ENCODE measurements around the gene UMAD1. TPM values are rescaled to one million over a fixed set of nuclear protein-coding genes. Genes with fewer than 3 reads are reported as not detected.

UMAD1 gene
- total RNA-seq, 1 donor from 2014 or later = 12.8 TPM

- Mint-ChIP-seq H3K27ac (no peak overlapping the region), H3K4me1 (ENCODE audit: low read depth) (peaks cover 2% of the 10 kb centered on the region), H3K27me3 (no peaks in the 10 kb centered on the region), H3K36me3 (ENCODE audit: insufficient read depth) (peaks cover 4% of the 10 kb centered on the region), H3K9me3 (ENCODE audit: low read depth) (peaks cover 6% of the 10 kb centered on the region), H3K4me3 (ENCODE audit: low read depth) (no peak overlapping the region)
- DNase-seq (ENCODE audit: low spot score, unreplicated experiment) = no peak
- TF ChIP-seq, protein P1, sequence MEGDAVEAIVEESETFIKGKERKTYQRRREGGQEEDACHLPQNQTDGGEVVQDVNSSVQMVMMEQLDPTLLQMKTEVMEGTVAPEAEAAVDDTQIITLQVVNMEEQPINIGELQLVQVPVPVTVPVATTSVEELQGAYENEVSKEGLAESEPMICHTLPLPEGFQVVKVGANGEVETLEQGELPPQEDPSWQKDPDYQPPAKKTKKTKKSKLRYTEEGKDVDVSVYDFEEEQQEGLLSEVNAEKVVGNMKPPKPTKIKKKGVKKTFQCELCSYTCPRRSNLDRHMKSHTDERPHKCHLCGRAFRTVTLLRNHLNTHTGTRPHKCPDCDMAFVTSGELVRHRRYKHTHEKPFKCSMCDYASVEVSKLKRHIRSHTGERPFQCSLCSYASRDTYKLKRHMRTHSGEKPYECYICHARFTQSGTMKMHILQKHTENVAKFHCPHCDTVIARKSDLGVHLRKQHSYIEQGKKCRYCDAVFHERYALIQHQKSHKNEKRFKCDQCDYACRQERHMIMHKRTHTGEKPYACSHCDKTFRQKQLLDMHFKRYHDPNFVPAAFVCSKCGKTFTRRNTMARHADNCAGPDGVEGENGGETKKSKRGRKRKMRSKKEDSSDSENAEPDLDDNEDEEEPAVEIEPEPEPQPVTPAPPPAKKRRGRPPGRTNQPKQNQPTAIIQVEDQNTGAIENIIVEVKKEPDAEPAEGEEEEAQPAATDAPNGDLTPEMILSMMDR (IDR thresholded peaks at IDR 0.05; ENCODE audit: unreplicated experiment) = no peak
These were observed 266.8 kb downstream of the UMAD1 start for GRCh38 chr7:7907306-7907705.

DNA sequence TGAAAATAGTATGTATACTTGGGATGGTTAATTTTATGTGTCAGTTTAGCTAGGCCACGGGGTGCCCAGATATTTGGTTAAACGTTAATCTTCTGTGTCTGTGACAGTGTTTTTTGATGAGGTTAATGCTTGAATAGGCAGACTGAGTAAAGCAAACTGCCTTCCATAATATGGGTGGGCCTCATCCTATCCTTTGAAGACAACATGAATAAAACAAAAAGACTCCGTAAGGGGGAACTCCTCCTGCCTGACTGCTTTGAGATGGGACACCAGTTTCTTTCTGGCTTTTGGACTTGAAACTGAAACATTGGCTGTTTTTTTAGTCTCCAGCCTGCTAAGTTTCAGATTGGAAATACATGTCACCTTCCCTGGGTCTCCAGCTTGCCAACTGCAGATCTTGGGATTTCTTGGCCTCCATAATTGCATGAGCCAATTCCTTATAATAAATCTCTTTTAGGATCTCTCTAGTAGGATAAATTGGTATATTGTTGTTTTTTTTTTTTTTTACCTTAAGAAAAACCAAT is 268.1 kb downstream of the UMAD1 start:
- Mint-ChIP-seq H3K27ac (no peak overlapping the region), H3K27me3 (no peaks in the 10 kb centered on the region), H3K4me3 (ENCODE audit: low read depth) (no peak overlapping the region), H3K4me1 (ENCODE audit: low read depth) (peaks cover 3% of the 10 kb centered on the region), H3K9me3 (ENCODE audit: low read depth) (peaks cover 6% of the 10 kb centered on the region), H3K36me3 (ENCODE audit: insufficient read depth) (peaks cover 4% of the 10 kb centered on the region)
- no peak for DNase-seq (ENCODE audit: low spot score, unreplicated experiment)
- TF ChIP-seq, protein P1 (IDR thresholded peaks at IDR 0.05; ENCODE audit: unreplicated experiment) = no peak

GRCh38 chr7:7909376-7909775 is 268.8 kb downstream of the UMAD1 start:
- H3K4me1 Mint-ChIP-seq (ENCODE audit: low read depth) = peaks cover 3% of the 10 kb centered on the region
- H3K27me3 Mint-ChIP-seq = no peaks in the 10 kb centered on the region
- no peak overlapping the region for H3K27ac Mint-ChIP-seq
- peaks cover 6% of the 10 kb centered on the region for H3K9me3 Mint-ChIP-seq (ENCODE audit: low read depth)
- TF ChIP-seq, protein P1 (IDR thresholded peaks at IDR 0.05; ENCODE audit: unreplicated experiment) = no peak
- H3K4me3 Mint-ChIP-seq (ENCODE audit: low read depth) = no peak overlapping the region
- DNase-seq (ENCODE audit: low spot score, unreplicated experiment) = no peak
- H3K36me3 Mint-ChIP-seq (ENCODE audit: insufficient read depth) = peaks cover 4% of the 10 kb centered on the region

DNA sequence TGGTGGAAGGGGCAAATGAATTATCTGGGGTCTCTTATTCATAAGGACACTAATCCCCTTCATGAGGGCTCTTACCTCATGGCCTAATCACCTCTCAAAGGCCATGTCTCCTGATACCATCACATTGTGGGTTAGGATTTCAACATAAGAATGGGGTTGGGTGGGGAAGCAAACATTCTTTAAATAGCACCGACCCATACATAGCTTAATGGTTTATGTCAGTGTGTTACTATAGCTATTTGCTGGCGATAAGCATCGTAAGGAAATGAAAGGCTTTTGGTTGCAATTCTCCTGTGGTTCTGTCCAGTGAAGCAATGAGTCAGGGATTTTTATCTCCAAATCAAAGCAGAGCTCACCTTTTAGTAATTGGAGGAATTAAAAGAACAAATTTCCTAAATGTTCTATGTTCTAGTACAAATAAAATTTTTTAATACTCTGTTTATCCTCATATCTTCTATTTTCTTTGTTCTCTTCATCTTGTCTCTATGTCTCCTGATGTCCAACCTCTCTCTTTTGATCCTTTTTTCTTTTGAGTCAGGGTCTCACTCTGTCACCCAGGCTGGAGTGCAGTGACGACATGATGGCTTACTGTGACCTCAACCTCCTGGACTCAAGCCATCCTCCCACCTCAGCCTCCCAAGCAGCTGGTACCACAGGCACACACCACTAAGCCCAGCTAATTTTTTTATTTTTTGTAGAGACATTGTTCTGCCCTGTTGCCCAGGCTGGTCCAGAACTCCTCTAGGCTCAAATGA is 271.0 kb downstream of the UMAD1 start:
- no peak overlapping the region for H3K4me3 Mint-ChIP-seq (ENCODE audit: low read depth)
- peaks cover 7% of the 10 kb centered on the region for H3K9me3 Mint-ChIP-seq (ENCODE audit: low read depth)
- no peaks in the 10 kb centered on the region for H3K27me3 Mint-ChIP-seq
- peak overlapping the region; percentile 34 for H3K27ac Mint-ChIP-seq
- no peak for DNase-seq (ENCODE audit: low spot score, unreplicated experiment)
- H3K36me3 Mint-ChIP-seq (ENCODE audit: insufficient read depth) = peaks cover 5% of the 10 kb centered on the region
- peaks cover 3% of the 10 kb centered on the region for H3K4me1 Mint-ChIP-seq (ENCODE audit: low read depth)
- TF ChIP-seq, protein P1 (IDR thresholded peaks at IDR 0.05; ENCODE audit: unreplicated experiment) = no peak

GRCh38 chr7:7912937-7913336 is 272.4 kb downstream of the UMAD1 start:
- Mint-ChIP-seq H3K27ac (no peak overlapping the region), H3K36me3 (ENCODE audit: insufficient read depth) (peaks cover 4% of the 10 kb centered on the region), H3K9me3 (ENCODE audit: low read depth) (peaks cover 2% of the 10 kb centered on the region), H3K4me1 (ENCODE audit: low read depth) (peaks cover 3% of the 10 kb centered on the region), H3K27me3 (no peaks in the 10 kb centered on the region), H3K4me3 (ENCODE audit: low read depth) (no peak overlapping the region)
- DNase-seq (ENCODE audit: low spot score, unreplicated experiment) = no peak
- TF ChIP-seq, protein P1 (IDR thresholded peaks at IDR 0.05; ENCODE audit: unreplicated experiment) = no peak
